Stimulated activated naive CD8-positive, alpha-beta T cell treated with anti-CD3 and anti-CD28 coated beads, Interleukin-15, Interleukin-2, amounts not matched to agents 100 ng/mL and 50 ng/mL, for 24 hours (primary cell): Measurements from ENCODE around the gene TOP1.

ENCODE experiments used
- H3K27ac Mint-ChIP-seq: one replicate; pipeline ENCODE4 v1.8.0; 2021; ENCODE audit warnings: mild to moderate bottlenecking, mixed read lengths
- H3K27me3 Mint-ChIP-seq: one replicate; pipeline ENCODE4 v1.8.0; 2021; ENCODE audit warnings: mixed read lengths
- H3K36me3 Mint-ChIP-seq: one replicate; pipeline ENCODE4 v1.8.0; 2021; ENCODE audit warnings: low read depth, mixed read lengths
- H3K4me1 Mint-ChIP-seq: one replicate; pipeline ENCODE4 v1.8.0; 2021; ENCODE audit warnings: low read depth, mixed read lengths
- H3K4me3 Mint-ChIP-seq: one replicate; pipeline ENCODE4 v1.8.0; 2021; ENCODE audit warnings: mild to moderate bottlenecking, mixed read lengths
- H3K9me3 Mint-ChIP-seq: one replicate; pipeline ENCODE4 v1.8.0; 2021; ENCODE audit warnings: mixed read lengths

TOP1 gene

DNA sequence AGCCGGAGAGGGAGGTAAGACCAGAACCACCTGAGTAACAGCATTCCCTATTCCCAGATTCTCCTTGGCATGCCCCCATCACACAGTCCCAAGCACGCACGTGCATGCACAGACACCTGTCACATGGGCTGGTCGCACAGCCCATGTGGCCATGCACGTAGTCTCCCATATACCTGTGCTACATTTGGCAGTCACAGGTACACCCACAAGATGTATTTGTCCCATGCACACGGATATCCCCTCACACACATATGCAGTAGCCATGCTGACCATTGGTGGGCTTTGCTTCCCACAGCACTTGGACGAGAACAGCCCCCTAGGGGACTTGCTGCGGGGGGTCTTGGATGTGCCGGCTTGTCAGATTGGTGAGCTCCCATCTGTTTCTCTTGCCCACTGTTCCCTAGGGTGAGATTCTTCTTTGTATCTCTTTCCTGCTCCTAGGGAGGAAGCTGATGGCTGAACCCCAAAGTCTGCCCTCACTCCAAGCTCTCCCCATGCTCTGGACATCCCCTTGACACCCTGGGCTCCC, 140.6 kb downstream of the TOP1 start:
- peaks cover 77% of the 10 kb centered on the region for H3K36me3 Mint-ChIP-seq
- no peaks in the 10 kb centered on the region for H3K9me3 Mint-ChIP-seq
- peaks cover 33% of the 10 kb centered on the region for H3K4me1 Mint-ChIP-seq
- no peak overlapping the region for H3K4me3 Mint-ChIP-seq
- no peaks in the 10 kb centered on the region for H3K27me3 Mint-ChIP-seq
- peak overlapping the region; percentile 31 for H3K27ac Mint-ChIP-seq

DNA sequence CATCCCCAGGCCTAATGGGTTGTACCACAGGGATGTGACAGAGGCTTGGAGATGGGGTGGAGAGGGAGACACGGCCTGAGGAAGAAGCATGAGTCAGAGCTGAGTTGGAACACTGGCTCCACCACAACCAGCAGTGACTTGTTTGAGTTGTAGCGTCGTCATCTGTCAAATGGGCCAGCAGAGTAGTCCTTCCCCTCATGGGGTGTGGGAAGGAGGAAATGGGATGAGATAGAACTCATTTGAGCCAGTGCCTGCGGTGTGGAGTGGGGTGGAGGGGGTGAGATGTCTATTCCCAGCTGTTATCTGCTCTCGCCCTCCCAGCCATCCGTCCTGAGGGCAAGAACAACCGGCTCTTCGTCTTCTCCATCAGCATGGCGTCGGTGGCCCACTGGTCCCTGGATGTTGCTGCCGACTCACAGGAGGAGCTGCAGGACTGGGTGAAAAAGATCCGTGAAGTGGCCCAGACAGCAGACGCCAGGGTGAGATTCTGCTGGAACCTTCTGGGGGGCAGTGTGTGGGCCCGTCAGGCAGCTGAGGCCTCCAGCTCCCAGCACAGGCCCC, 141.2 kb downstream of the TOP1 start:
- no peaks in the 10 kb centered on the region for H3K27me3 Mint-ChIP-seq
- H3K27ac Mint-ChIP-seq: peak overlapping the region; percentile 31
- peaks cover 30% of the 10 kb centered on the region for H3K4me1 Mint-ChIP-seq
- peaks cover 80% of the 10 kb centered on the region for H3K36me3 Mint-ChIP-seq
- no peak overlapping the region for H3K4me3 Mint-ChIP-seq
- no peaks in the 10 kb centered on the region for H3K9me3 Mint-ChIP-seq

DNA sequence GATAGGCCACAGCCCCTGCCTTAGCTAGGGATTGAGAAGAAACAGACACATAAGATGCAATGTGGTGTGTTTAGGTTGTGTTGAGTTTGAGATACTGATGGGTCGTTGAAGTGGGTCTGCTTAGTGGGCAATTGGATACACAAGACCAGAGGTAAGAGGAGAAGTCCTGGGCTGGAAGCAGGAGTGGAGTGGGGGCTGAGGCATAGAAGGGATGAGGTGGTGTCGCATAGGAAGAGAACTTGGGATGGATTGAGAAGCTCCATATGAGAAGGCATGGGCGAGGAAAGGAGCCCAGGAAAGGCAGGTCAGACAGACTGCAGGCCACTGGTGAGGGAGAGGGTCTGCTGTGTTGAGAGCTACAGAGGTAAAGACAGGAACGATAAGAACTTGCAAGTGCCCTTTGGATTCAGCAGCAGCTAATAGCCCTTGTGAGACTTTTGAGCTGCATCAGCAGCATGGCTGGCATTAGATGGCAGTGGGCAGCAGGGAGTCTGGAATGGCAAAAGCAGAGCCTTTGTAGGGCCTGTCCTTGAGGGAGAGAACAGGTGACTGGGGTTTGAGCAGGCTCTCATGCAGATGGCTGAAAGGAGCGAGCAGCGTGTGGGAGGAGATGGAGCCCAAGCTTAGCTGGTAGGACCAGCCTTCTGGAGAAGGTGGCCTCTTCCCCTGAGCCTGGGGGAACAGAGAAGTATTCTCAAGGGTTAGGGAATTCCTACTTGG, 141.9 kb downstream of the TOP1 start:
- H3K4me3 Mint-ChIP-seq: no peak overlapping the region
- H3K27ac Mint-ChIP-seq: no peak overlapping the region
- H3K27me3 Mint-ChIP-seq: no peaks in the 10 kb centered on the region
- peaks cover 25% of the 10 kb centered on the region for H3K4me1 Mint-ChIP-seq
- peaks cover 80% of the 10 kb centered on the region for H3K36me3 Mint-ChIP-seq
- no peaks in the 10 kb centered on the region for H3K9me3 Mint-ChIP-seq

DNA sequence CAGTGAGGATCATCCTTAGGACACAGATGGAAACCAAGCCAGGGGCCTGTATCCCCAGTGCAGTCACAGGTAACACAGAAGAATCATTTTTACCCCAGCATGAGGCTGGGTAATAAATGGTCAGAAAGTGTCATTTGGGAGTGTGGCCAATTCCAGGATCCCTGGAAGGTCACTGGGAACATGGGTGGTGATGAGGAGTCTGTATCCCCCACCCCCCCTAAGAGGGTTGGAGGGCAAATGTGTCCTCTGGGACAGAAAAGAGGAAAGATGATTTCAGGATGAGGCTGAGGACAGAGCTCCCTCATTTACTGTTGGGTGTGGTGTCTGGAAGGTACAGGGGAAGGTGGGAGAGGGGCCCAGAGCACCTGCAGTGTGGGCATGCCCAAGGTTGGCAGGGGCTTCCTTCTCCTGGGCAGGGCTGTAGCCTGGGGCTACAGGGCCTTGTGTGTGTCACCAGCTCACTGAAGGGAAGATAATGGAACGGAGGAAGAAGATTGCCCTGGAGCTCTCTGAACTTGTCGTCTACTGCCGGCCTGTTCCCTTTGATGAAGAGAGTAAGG, 143.2 kb downstream of the TOP1 start:
- H3K36me3 Mint-ChIP-seq: peaks cover 78% of the 10 kb centered on the region
- no peak overlapping the region for H3K4me3 Mint-ChIP-seq
- peaks cover 19% of the 10 kb centered on the region for H3K4me1 Mint-ChIP-seq

DNA sequence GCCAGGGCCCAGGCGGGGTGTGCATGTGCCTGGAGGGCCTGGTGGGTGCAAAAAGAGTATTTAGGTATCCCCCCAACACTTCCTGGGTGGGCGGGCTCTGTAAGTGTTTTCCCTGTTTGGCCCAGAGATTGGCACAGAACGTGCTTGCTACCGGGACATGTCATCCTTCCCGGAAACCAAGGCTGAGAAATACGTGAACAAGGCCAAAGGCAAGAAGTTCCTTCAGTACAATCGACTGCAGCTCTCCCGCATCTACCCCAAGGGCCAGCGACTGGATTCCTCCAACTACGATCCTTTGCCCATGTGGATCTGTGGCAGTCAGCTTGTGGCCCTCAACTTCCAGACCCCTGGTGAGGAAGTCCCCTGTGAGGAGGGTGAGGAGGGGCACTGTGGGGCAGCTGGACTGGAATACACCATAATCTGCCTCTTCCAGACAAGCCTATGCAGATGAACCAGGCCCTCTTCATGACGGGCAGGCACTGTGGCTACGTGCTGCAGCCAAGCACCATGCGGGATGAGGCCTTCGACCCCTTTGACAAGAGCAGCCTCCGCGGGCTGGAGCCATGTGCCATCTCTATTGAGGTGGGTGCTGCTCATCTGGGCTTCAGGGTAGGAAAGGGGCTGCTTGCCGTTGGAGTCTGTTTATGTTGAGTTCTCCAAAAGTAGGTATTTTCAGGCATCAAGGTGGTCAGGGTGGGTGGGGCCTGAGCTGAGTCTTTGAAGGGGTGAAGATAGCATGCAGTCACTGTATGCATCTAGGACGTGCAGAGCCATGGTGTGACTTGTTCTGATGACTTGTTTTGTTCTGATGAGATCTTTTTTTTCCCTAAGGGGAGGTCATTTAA, 143.9 kb downstream of the TOP1 start:
- Mint-ChIP-seq H3K4me3 (no peak overlapping the region), H3K36me3 (peaks cover 70% of the 10 kb centered on the region), H3K4me1 (peaks cover 12% of the 10 kb centered on the region), H3K9me3 (no peaks in the 10 kb centered on the region), H3K27me3 (no peaks in the 10 kb centered on the region), H3K27ac (peak overlapping the region; percentile 12)

More for the DNA sequence above, 143.2 kb downstream of the TOP1 start:
- Mint-ChIP-seq H3K9me3 (no peaks in the 10 kb centered on the region), H3K27me3 (no peaks in the 10 kb centered on the region), H3K27ac (peak overlapping the region; percentile 69)

DNA sequence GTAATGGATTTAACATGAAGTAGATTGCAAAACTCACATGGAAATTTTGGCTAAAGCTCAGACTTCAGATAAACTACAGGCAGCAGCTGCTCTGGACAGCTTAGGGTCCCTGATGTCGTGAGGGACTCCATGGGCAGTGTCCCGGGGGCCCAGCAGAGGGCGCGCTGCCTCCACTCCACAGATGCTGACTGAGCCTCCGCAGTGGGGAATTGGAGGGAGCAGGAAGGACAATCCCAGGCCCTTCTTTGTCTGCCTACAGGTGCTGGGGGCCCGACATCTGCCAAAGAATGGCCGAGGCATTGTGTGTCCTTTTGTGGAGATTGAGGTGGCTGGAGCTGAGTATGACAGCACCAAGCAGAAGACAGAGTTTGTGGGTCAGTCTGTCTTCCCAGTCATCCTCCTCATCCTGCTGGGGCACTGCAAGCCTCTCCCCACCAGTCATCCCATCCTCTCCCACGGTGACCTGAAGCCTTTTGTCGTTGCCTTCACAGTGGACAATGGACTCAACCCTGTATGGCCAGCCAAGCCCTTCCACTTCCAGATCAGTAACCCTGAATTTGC, 144.6 kb downstream of the TOP1 start:
- Mint-ChIP-seq H3K9me3 (no peaks in the 10 kb centered on the region), H3K36me3 (peaks cover 72% of the 10 kb centered on the region), H3K27ac (peak overlapping the region; percentile 45), H3K4me3 (no peak overlapping the region), H3K4me1 (peaks cover 7% of the 10 kb centered on the region), H3K27me3 (no peaks in the 10 kb centered on the region)

DNA sequence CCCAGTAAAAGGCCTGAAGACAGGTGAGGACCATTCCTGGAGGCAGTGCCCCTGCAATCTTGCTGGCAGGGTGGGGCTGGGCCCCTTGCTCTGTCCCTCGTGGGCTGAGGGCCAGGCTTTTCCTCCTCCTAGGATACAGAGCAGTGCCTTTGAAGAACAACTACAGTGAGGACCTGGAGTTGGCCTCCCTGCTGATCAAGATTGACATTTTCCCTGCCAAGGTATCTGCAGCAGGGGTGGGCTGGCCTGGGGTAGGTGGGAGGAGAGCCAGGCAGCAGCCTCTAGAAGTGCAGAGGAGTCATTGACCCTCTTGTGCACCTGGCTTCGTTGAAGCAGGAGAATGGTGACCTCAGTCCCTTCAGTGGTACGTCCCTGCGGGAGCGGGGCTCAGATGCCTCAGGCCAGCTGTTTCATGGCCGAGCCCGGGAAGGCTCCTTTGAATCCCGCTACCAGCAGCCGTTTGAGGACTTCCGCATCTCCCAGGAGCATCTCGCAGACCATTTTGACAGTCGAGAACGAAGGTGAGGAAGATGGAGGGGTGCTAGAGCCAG, 145.2 kb downstream of the TOP1 start:
- Mint-ChIP-seq H3K9me3 (no peaks in the 10 kb centered on the region), H3K27ac (peak overlapping the region; percentile 45), H3K4me3 (no peak overlapping the region), H3K4me1 (peaks cover 7% of the 10 kb centered on the region), H3K27me3 (no peaks in the 10 kb centered on the region), H3K36me3 (peaks cover 74% of the 10 kb centered on the region)
